Adipocyte (in vitro differentiated cells): ENCODE measurements around the gene HS1BP3.

Experiments used
- DNase-seq: peaks from one replicate; pipeline ENCODE4 v3.0.0-alpha.2; 2015; ENCODE audit warnings: low read depth
- H3K27me3 ChIP-seq: replicated peaks from 2 replicates; pipeline ENCODE4 v1.7.0; 2013; ENCODE audit warnings: mild to moderate bottlenecking, low read length, moderate library complexity; ENCODE audit not compliant: control insufficient read depth, insufficient read depth
- H3K36me3 ChIP-seq: 2 replicates; pipeline ENCODE4 v1.7.0; 2013; ENCODE audit warnings: low read length, mild to moderate bottlenecking, moderate library complexity; ENCODE audit not compliant: control insufficient read depth, insufficient read depth, severe bottlenecking
- H3K4me1 ChIP-seq: 2 replicates; pipeline ENCODE4 v1.7.0; 2013; ENCODE audit warnings: mild to moderate bottlenecking, low read length, moderate library complexity; ENCODE audit not compliant: control insufficient read depth, insufficient read depth
- H3K4me3 ChIP-seq: 2 replicates; pipeline ENCODE4 v1.7.0; 2013; ENCODE audit warnings: mild to moderate bottlenecking, low read length, moderate library complexity
- H3K9ac ChIP-seq: 2 replicates; pipeline ENCODE4 v1.7.0; 2013; ENCODE audit warnings: mild to moderate bottlenecking, low read length, moderate library complexity
- H3K9me3 ChIP-seq: 2 replicates; pipeline ENCODE4 v1.7.0; 2013; ENCODE audit warnings: mild to moderate bottlenecking, low read length, moderate library complexity; ENCODE audit not compliant: control insufficient read depth

Gene HS1BP3

GRCh38 chr2:20631617-20632307 is 19.1 kb downstream of the HS1BP3 start:
- no peak overlapping the region for H3K4me3 ChIP-seq
- no peaks in the 10 kb centered on the region for H3K9me3 ChIP-seq
- H3K27me3 ChIP-seq = no peaks in the 10 kb centered on the region
- H3K4me1 ChIP-seq = peaks cover 31% of the 10 kb centered on the region
- H3K9ac ChIP-seq = no peak overlapping the region
- peaks cover 4% of the 10 kb centered on the region for H3K36me3 ChIP-seq
- no peak for DNase-seq

GRCh38 chr2:20630967-20631366 is 19.9 kb downstream of the HS1BP3 start:
- peaks cover 4% of the 10 kb centered on the region for H3K36me3 ChIP-seq
- H3K4me1 ChIP-seq = peaks cover 26% of the 10 kb centered on the region
- H3K9ac ChIP-seq = no peak overlapping the region
- H3K4me3 ChIP-seq = no peak overlapping the region
- no peaks in the 10 kb centered on the region for H3K9me3 ChIP-seq
- DNase-seq = no peak
- no peaks in the 10 kb centered on the region for H3K27me3 ChIP-seq

GRCh38 chr2:20629581-20630171 is 21.2 kb downstream of the HS1BP3 start:
- H3K4me1 ChIP-seq = peaks cover 14% of the 10 kb centered on the region
- no peaks in the 10 kb centered on the region for H3K27me3 ChIP-seq
- H3K9ac ChIP-seq = no peak overlapping the region
- no peak overlapping the region for H3K4me3 ChIP-seq
- DNase-seq = no peak
- no peaks in the 10 kb centered on the region for H3K9me3 ChIP-seq
- peaks cover 5% of the 10 kb centered on the region for H3K36me3 ChIP-seq

- H3K9ac ChIP-seq = no peak overlapping the region
- H3K9me3 ChIP-seq = no peaks in the 10 kb centered on the region
- H3K36me3 ChIP-seq = peaks cover 10% of the 10 kb centered on the region
- no peaks in the 10 kb centered on the region for H3K27me3 ChIP-seq
- peaks cover 9% of the 10 kb centered on the region for H3K4me1 ChIP-seq
- H3K4me3 ChIP-seq = no peak overlapping the region
- no peak for DNase-seq
Measured at GRCh38 chr2:20629181-20629580, 21.7 kb downstream of the HS1BP3 start.

- no peak for DNase-seq
- H3K9me3 ChIP-seq = no peaks in the 10 kb centered on the region
- H3K4me3 ChIP-seq = no peak overlapping the region
- H3K4me1 ChIP-seq = peaks cover 7% of the 10 kb centered on the region
- H3K27me3 ChIP-seq = no peaks in the 10 kb centered on the region
- H3K36me3 ChIP-seq = peaks cover 17% of the 10 kb centered on the region
- no peak overlapping the region for H3K9ac ChIP-seq
Measured at GRCh38 chr2:20627712-20628380, 23.1 kb downstream of the HS1BP3 start.

- H3K9me3 ChIP-seq = no peaks in the 10 kb centered on the region
- no peaks in the 10 kb centered on the region for H3K27me3 ChIP-seq
- peaks cover 7% of the 10 kb centered on the region for H3K4me1 ChIP-seq
- H3K36me3 ChIP-seq = peaks cover 26% of the 10 kb centered on the region
- no peak overlapping the region for H3K9ac ChIP-seq
- no peak overlapping the region for H3K4me3 ChIP-seq
- no peak for DNase-seq
Measured at GRCh38 chr2:20626698-20627513, 24.0 kb downstream of the HS1BP3 start.

- Histone ChIP-seq H3K36me3 (peaks cover 26% of the 10 kb centered on the region), H3K4me3 (no peak overlapping the region), H3K27me3 (no peaks in the 10 kb centered on the region), H3K4me1 (peaks cover 7% of the 10 kb centered on the region), H3K9me3 (no peaks in the 10 kb centered on the region), H3K9ac (no peak overlapping the region)
- no peak for DNase-seq
Measured at GRCh38 chr2:20626392-20626697, 24.6 kb downstream of the HS1BP3 start.

GRCh38 chr2:20625491-20626391 is 25.2 kb downstream of the HS1BP3 start:
- peaks cover 7% of the 10 kb centered on the region for H3K4me1 ChIP-seq
- H3K4me3 ChIP-seq = no peak overlapping the region
- no peak overlapping the region for H3K9ac ChIP-seq
- H3K9me3 ChIP-seq = no peaks in the 10 kb centered on the region
- DNase-seq = no peak
- H3K27me3 ChIP-seq = no peaks in the 10 kb centered on the region
- peaks cover 26% of the 10 kb centered on the region for H3K36me3 ChIP-seq

- H3K27me3 ChIP-seq = no peaks in the 10 kb centered on the region
- H3K4me1 ChIP-seq = peaks cover 7% of the 10 kb centered on the region
- peaks cover 26% of the 10 kb centered on the region for H3K36me3 ChIP-seq
- no peak for DNase-seq
- H3K9ac ChIP-seq = no peak overlapping the region
- H3K4me3 ChIP-seq = no peak overlapping the region
- no peaks in the 10 kb centered on the region for H3K9me3 ChIP-seq
Measured at GRCh38 chr2:20624884-20625485, 25.9 kb downstream of the HS1BP3 start.

- DNase-seq = no peak
- no peaks in the 10 kb centered on the region for H3K27me3 ChIP-seq
Measured at GRCh38 chr2:20624156-20624883, 26.6 kb downstream of the HS1BP3 start.

More at GRCh38 chr2:20624156-20624883, 26.6 kb downstream of the HS1BP3 start:
- Histone ChIP-seq H3K4me3 (no peak overlapping the region), H3K9ac (no peak overlapping the region), H3K36me3 (peaks cover 26% of the 10 kb centered on the region), H3K4me1 (peaks cover 14% of the 10 kb centered on the region), H3K9me3 (no peaks in the 10 kb centered on the region)
